CD4-positive, alpha-beta T cell treated with Interleukin-2 at 100 ng/mL for 4 hours (primary cell): ENCODE data around the gene GJC2.

ENCODE experiments used
- DNase-seq: peaks from one replicate; pipeline ENCODE4 v3.0.0-alpha.2; 2020; ENCODE audit warnings: low spot score

The GJC2 gene

GRCh38 chr1:228114827-228115226, 34.9 kb upstream of the GJC2 start:
- no peak for DNase-seq

- no peak for DNase-seq
Measured at GRCh38 chr1:228117335-228117734, 32.4 kb upstream of the GJC2 start.

- no peak for DNase-seq
Measured at GRCh38 chr1:228118040-228118439, 31.7 kb upstream of the GJC2 start.

GRCh38 chr1:228120351-228120750, 29.4 kb upstream of the GJC2 start:
- DNase-seq = no peak

- DNase-seq = no peak
Measured at GRCh38 chr1:228120857-228121489, 28.8 kb upstream of the GJC2 start.

- no peak for DNase-seq
Measured at GRCh38 chr1:228122921-228123441, 26.7 kb upstream of the GJC2 start.

- no peak for DNase-seq
Measured at GRCh38 chr1:228123505-228123904, 26.2 kb upstream of the GJC2 start.

GRCh38 chr1:228125185-228125584, 24.5 kb upstream of the GJC2 start:
- no peak for DNase-seq

- DNase-seq = no peak
Measured at GRCh38 chr1:228131766-228132165, 18.0 kb upstream of the GJC2 start.

- no peak for DNase-seq
Measured at GRCh38 chr1:228134591-228134990, 15.1 kb upstream of the GJC2 start.

- DNase-seq = peak; percentile 10
Measured at GRCh38 chr1:228136901-228137300, 12.8 kb upstream of the GJC2 start.

GRCh38 chr1:228139406-228139930, 10.3 kb upstream of the GJC2 start:
- DNase-seq = no peak

GRCh38 chr1:228139931-228140723, 9.6 kb upstream of the GJC2 start, which contains the start of gene GUK1:
Gene GUK1, plus strand, starts transcription at chr1:228140279. Its CDS starts 24 bp downstream, at chr1:228140303.
- peak; percentile 100 for DNase-seq

GRCh38 chr1:228140724-228141225, 9.0 kb upstream of the GJC2 start:
- DNase-seq = no peak

GRCh38 chr1:228141226-228142044, 8.3 kb upstream of the GJC2 start:
- peak; percentile 22 for DNase-seq

- DNase-seq = no peak
Measured at GRCh38 chr1:228142155-228142691, 7.5 kb upstream of the GJC2 start.

GRCh38 chr1:228142701-228143136, 7.0 kb upstream of the GJC2 start:
- DNase-seq = no peak

GRCh38 chr1:228143480-228144192, 6.1 kb upstream of the GJC2 start:
- no peak for DNase-seq

- DNase-seq = no peak
Measured at GRCh38 chr1:228144193-228144992, 5.3 kb upstream of the GJC2 start.

GRCh38 chr1:228144993-228145343, 4.8 kb upstream of the GJC2 start:
- DNase-seq = no peak
